Keratinocyte (primary cell): Measurements from ENCODE around the gene AQP11. TPM values are rescaled to one million over a fixed set of nuclear protein-coding genes. Genes with fewer than 3 reads are reported as not detected.

Source experiments
- DNase-seq: peaks from one replicate; pipeline ENCODE4 v3.0.0-alpha.2; 2011; ENCODE audit warnings: low read depth, missing footprints, low spot score
- FAIRE-seq: peaks from 2 replicates; lab custom pipeline; 2011; peaks lifted over from hg19 to GRCh38; lab: Jason Lieb, UNC
- H2AFZ ChIP-seq: 2 replicates; pipeline ENCODE4 v1.6.0; 2012; ENCODE audit warnings: low read length, control low read depth, inconsistent platforms; ENCODE audit not compliant: control insufficient read depth
- H3K27ac ChIP-seq: 2 replicates; pipeline ENCODE4 v1.5.1; 2011; ENCODE audit warnings: low read length; ENCODE audit not compliant: control insufficient read depth, insufficient read depth
- H3K27me3 ChIP-seq: 3 replicates; pipeline ENCODE4 v1.6.0; 2011; ENCODE audit warnings: low read length; ENCODE audit not compliant: control insufficient read depth, insufficient read depth; ENCODE audit errors: extremely low read depth
- H3K36me3 ChIP-seq, 2 experiments: 2 replicates in 1 of 2; 3 replicates in 1 of 2; pipeline ENCODE4 v1.5.1; 2011; ENCODE audit warnings: low read length in 2 of 2, mild to moderate bottlenecking in 1 of 2; ENCODE audit not compliant: control insufficient read depth in 2 of 2, insufficient read depth in 2 of 2; ENCODE audit errors: extremely low read depth in 1 of 2
- H3K4me1 ChIP-seq: 3 replicates; pipeline ENCODE4 v1.5.1; 2011; ENCODE audit warnings: low read length; ENCODE audit not compliant: control insufficient read depth, insufficient read depth; ENCODE audit errors: extremely low read depth
- H3K4me2 ChIP-seq: 3 replicates; pipeline ENCODE4 v1.6.0; 2011; ENCODE audit warnings: low read depth, low read length; ENCODE audit not compliant: control insufficient read depth, insufficient read depth; ENCODE audit errors: extremely low read depth
- H3K4me3 ChIP-seq, 3 experiments: fragments of 200-600 bp in 1 of 3; sonication (generic) in 1 of 3; 2 replicates in 2 of 3; 3 replicates in 1 of 3; pipeline ENCODE4 v1.5.1; 2011 to 2016; ENCODE audit warnings: low read length in 3 of 3, mild to moderate bottlenecking in 3 of 3, control low read depth in 2 of 3, inconsistent platforms in 1 of 3, low read depth in 1 of 3, mixed read lengths in 1 of 3, mixed run types in 1 of 3, moderate library complexity in 1 of 3; ENCODE audit not compliant: control insufficient read depth in 2 of 3, insufficient read depth in 2 of 3; ENCODE audit errors: extremely low read depth in 1 of 3
- H3K79me2 ChIP-seq: 2 replicates; pipeline ENCODE4 v1.6.0; 2012; ENCODE audit warnings: low read length; ENCODE audit not compliant: control insufficient read depth, insufficient read depth
- H3K9ac ChIP-seq: 3 replicates; pipeline ENCODE4 v1.6.0; 2011; ENCODE audit warnings: low read length; ENCODE audit not compliant: control insufficient read depth, insufficient read depth; ENCODE audit errors: extremely low read depth
- H3K9me1 ChIP-seq: 3 replicates; pipeline ENCODE4 v1.6.0; 2011; ENCODE audit warnings: low read length; ENCODE audit not compliant: control insufficient read depth, insufficient read depth; ENCODE audit errors: extremely low read depth
- H3K9me3 ChIP-seq: 2 replicates; pipeline ENCODE4 v1.5.1; 2012; ENCODE audit warnings: low read depth, low read length; ENCODE audit not compliant: control insufficient read depth
- H4K20me1 ChIP-seq: 3 replicates; pipeline ENCODE4 v1.6.0; 2011; ENCODE audit warnings: low read length; ENCODE audit not compliant: control insufficient read depth, insufficient read depth; ENCODE audit errors: extremely low read depth
- EZH2 ChIP-seq: IDR thresholded peaks from one replicate; pipeline ENCODE4 v1.6.1; 2012; ENCODE audit warnings: inconsistent platforms, mild to moderate bottlenecking, low read length, moderate library complexity
- dilution Hi-C: fragments of 300-500 bp; cut with MboI; formaldehyde crosslinking; loops from one replicate; pipeline ENCODE4 v1.7.0; 2020; ENCODE audit warnings: low sequenced_read_pairs; ENCODE audit not compliant: extremely low pct_ligation_motif_present
- polyA plus RNA-seq, 5 experiments: library from polyadenylated mRNA; depleted of rRNA in 3 of 5; stranded (reverse) in 3 of 5; stranded (forward) in 1 of 5; unstranded in 1 of 5; fragments of >200 nt; gene quantifications; 1 replicate in 1 of 5; 2 replicates in 3 of 5; 3 replicates in 1 of 5; pipeline versions ENCODE4 v1.2.1 to v1.2.3, GENCODE V29; 2011 to 2012; ENCODE audit warnings: missing spikeins in 2 of 5, low read depth in 1 of 5, low replicate concordance in 1 of 5
- TF ChIP-seq, protein P1 (sequence below), 3 experiments: IDR thresholded peaks in 1 of 3; conservative IDR thresholded peaks in 1 of 3; optimal IDR thresholded peaks in 1 of 3; 2 replicates in 2 of 3; 3 replicates in 1 of 3; pipeline versions ENCODE3 to v1.5.1; 2011; ENCODE audit warnings: low read length in 3 of 3, mild to moderate bottlenecking in 3 of 3, moderate library complexity in 2 of 3, control low read depth in 1 of 3, inconsistent platforms in 1 of 3; ENCODE audit not compliant: insufficient read depth in 2 of 3; ENCODE audit errors: extremely low read depth in 1 of 3

The AQP11 gene
- polyA plus RNA-seq, 1 donor (not counting 4 experiments of a cell fraction or from before 2014, with no cell fraction given): 0.16 TPM

DNA sequence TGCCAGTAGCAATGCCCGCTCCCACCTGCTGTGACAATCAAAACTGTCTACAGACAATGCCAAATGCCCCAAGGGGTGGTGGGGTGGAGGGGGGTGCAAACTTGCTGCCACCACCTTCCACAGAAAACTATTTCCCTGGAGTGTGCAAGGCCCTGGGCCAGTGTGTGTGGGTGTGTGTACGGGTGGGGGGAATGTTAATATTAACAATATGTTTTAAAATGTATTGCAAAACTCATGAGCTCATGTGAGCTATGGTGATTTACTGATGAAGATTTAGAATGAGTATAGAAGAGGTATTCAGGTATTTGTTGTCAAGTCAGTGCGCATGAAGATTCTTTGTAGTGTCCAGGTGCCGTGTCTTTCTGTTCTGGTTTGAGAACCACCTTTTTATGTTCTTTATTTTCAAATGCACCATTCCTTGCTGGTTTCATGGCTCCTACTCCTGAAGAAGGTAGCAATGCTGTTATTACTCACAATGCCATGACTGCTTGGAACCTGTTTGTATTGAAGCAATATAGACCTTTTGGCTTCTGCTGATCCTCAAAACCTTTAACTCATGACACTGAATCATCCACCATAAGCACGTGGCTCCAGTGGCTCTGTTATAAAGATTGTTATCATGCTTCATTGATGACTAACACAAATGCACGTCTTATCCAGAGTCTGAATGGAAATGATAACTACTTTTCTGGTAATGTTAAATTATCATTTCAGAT, 29.9 kb upstream of the AQP11 start:
- Histone ChIP-seq H3K79me2 (no peaks in the 10 kb centered on the region), H3K27ac (peak overlapping the region; percentile 73), H3K4me1 (peaks cover 19% of the 10 kb centered on the region), H3K36me3 (no peaks in the 10 kb centered on the region), H2AFZ (peak overlapping the region; percentile 54), H3K9me3 (no peaks in the 10 kb centered on the region), H3K4me2 (peak overlapping the region; percentile 22), H3K27me3 (no peaks in the 10 kb centered on the region), H3K9ac (no peak overlapping the region), H4K20me1 (no peaks in the 10 kb centered on the region), H3K9me1 (no peaks in the 10 kb centered on the region), H3K4me3 (no peak overlapping the region)
- FAIRE-seq (peak; percentile 71), DNase-seq (peak; percentile 66)
- dilution Hi-C loops: no loop called here
- TF ChIP-seq, protein P1, sequence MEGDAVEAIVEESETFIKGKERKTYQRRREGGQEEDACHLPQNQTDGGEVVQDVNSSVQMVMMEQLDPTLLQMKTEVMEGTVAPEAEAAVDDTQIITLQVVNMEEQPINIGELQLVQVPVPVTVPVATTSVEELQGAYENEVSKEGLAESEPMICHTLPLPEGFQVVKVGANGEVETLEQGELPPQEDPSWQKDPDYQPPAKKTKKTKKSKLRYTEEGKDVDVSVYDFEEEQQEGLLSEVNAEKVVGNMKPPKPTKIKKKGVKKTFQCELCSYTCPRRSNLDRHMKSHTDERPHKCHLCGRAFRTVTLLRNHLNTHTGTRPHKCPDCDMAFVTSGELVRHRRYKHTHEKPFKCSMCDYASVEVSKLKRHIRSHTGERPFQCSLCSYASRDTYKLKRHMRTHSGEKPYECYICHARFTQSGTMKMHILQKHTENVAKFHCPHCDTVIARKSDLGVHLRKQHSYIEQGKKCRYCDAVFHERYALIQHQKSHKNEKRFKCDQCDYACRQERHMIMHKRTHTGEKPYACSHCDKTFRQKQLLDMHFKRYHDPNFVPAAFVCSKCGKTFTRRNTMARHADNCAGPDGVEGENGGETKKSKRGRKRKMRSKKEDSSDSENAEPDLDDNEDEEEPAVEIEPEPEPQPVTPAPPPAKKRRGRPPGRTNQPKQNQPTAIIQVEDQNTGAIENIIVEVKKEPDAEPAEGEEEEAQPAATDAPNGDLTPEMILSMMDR (optimal IDR thresholded peaks at IDR 0.05 in 1 of 3, IDR thresholded peaks at IDR 0.05 in 1 of 3, conservative IDR thresholded peaks at IDR 0.05 in 1 of 3; ENCODE audit: extremely low read depth in 1 of 3, insufficient read depth in 2 of 3, low read length in 3 of 3): no peak
- no peak for TF ChIP-seq EZH2

- H4K20me1 ChIP-seq: no peaks in the 10 kb centered on the region
- peak; percentile 75 for FAIRE-seq
- no peaks in the 10 kb centered on the region for H3K79me2 ChIP-seq
- peaks cover 19% of the 10 kb centered on the region for H3K4me1 ChIP-seq
- no peak overlapping the region for H2AFZ ChIP-seq
- no peak for TF ChIP-seq EZH2
- peak overlapping the region; percentile 22 for H3K4me2 ChIP-seq
- DNase-seq: peak; percentile 77
- H3K9me3 ChIP-seq: no peaks in the 10 kb centered on the region
- no peaks in the 10 kb centered on the region for H3K27me3 ChIP-seq
- H3K27ac ChIP-seq: peak overlapping the region; percentile 73
- no peaks in the 10 kb centered on the region for H3K9me1 ChIP-seq
- dilution Hi-C loops: no loop called here
- H3K9ac ChIP-seq: no peak overlapping the region
- no peaks in the 10 kb centered on the region for H3K36me3 ChIP-seq
- H3K4me3 ChIP-seq: peak overlapping the region in 1 of 3 experiments; percentile 25
Observed at GRCh38 chr11:77560605-77561004, 29.1 kb upstream of the AQP11 start.
